ENCODE data around the gene SCYGR6. TPM values are rescaled to one million over a fixed set of nuclear protein-coding genes. Genes with fewer than 3 reads are reported as not detected.

The SCYGR6 gene
- polyA plus RNA-seq, 3 donors = not detected

GRCh38 chr2:227701556-227701955 lies 23.0 kb downstream of the SCYGR6 start:
- H3K27ac Mint-ChIP-seq = no peak overlapping the region
- H3K4me3 ChIP-seq (replicated peaks in 1 of 3; ENCODE audit: low read depth in 2 of 3, low read length in 3 of 3) = no peak overlapping the region
- no peaks in the 10 kb centered on the region for H3K36me3 Mint-ChIP-seq
- intact Hi-C loops (cut with micrococcal nuclease) = no loop called here
- no peak overlapping the region for H3K4me2 ChIP-seq (replicated peaks; ENCODE audit: extremely low read depth, low read length, poor library complexity, severe bottlenecking)
- peaks cover 2% of the 10 kb centered on the region for H3K4me1 Mint-ChIP-seq
- no peak overlapping the region for H2AFZ ChIP-seq (ENCODE audit: insufficient read depth, low read depth, low read length, poor library complexity, severe bottlenecking)
- no peak overlapping the region for H3K9ac ChIP-seq (ENCODE audit: insufficient read depth, low read length, poor library complexity, severe bottlenecking)
- H3K79me2 ChIP-seq (ENCODE audit: insufficient read depth, low read length) = no peaks in the 10 kb centered on the region
- H3K27ac ChIP-seq (ENCODE audit: low read depth in 1 of 2, low read length in 2 of 2) = no peak overlapping the region
- H3K9me3 Mint-ChIP-seq = peaks cover 0 to 3% (median 0%) of the 10 kb centered on the region in 7 donors
- WGBS (ENCODE audit: insufficient coverage) = no CpG with 5 or more reads among the region's 3 CpGs
- no peaks in the 10 kb centered on the region for H3K4me1 ChIP-seq (ENCODE audit: control insufficient read depth in 1 of 2, insufficient read depth in 2 of 2, low read length in 2 of 2)
- peaks cover 0 to 5% (median 2%) of the 10 kb centered on the region in 3 donors for H3K27me3 Mint-ChIP-seq (ENCODE audit: low read depth in 3 of 3)
- no peak overlapping the region for H3K4me3 Mint-ChIP-seq
- no peaks in the 10 kb centered on the region for H3K36me3 ChIP-seq (replicated peaks in 1 of 2; ENCODE audit: control insufficient read depth in 1 of 2, insufficient read depth in 2 of 2, low read length in 2 of 2)
- TF ChIP-seq CTCF (IDR thresholded peaks at IDR 0.05) = no peak
- no peaks in the 10 kb centered on the region for H3K27me3 ChIP-seq (ENCODE audit: control insufficient read depth in 2 of 2, insufficient read depth in 2 of 2, low read length in 2 of 2)
- no peaks in the 10 kb centered on the region for H3K9me3 ChIP-seq (replicated peaks in 1 of 2; ENCODE audit: control insufficient read depth in 1 of 2, insufficient read depth in 1 of 2, low read length in 2 of 2)
- H4K20me1 ChIP-seq (ENCODE audit: insufficient read depth, low read length) = no peaks in the 10 kb centered on the region
- no peak for DNase-seq

GRCh38 chr2:227696990-227697679 lies 27.4 kb downstream of the SCYGR6 start:
- Mint-ChIP-seq H3K27me3 (ENCODE audit: low read depth in 3 of 3) (peaks cover 0 to 7% (median 6%) of the 10 kb centered on the region in 3 donors), H3K4me1 (peaks cover 2% of the 10 kb centered on the region), H3K27ac (no peak overlapping the region), H3K9me3 (peaks cover 0 to 4% (median 0%) of the 10 kb centered on the region in 7 donors), H3K4me3 (no peak overlapping the region), H3K36me3 (no peaks in the 10 kb centered on the region)
- Histone ChIP-seq H3K9me3 (replicated peaks in 1 of 2; ENCODE audit: control insufficient read depth in 1 of 2, insufficient read depth in 1 of 2, low read length in 2 of 2) (no peaks in the 10 kb centered on the region), H3K4me2 (replicated peaks; ENCODE audit: extremely low read depth, low read length, poor library complexity, severe bottlenecking) (no peak overlapping the region), H3K27ac (ENCODE audit: low read depth in 1 of 2, low read length in 2 of 2) (no peak overlapping the region), H3K79me2 (ENCODE audit: insufficient read depth, low read length) (no peaks in the 10 kb centered on the region), H3K4me1 (ENCODE audit: control insufficient read depth in 1 of 2, insufficient read depth in 2 of 2, low read length in 2 of 2) (no peaks in the 10 kb centered on the region), H3K36me3 (replicated peaks in 1 of 2; ENCODE audit: control insufficient read depth in 1 of 2, insufficient read depth in 2 of 2, low read length in 2 of 2) (no peaks in the 10 kb centered on the region), H3K27me3 (ENCODE audit: control insufficient read depth in 2 of 2, insufficient read depth in 2 of 2, low read length in 2 of 2) (no peaks in the 10 kb centered on the region), H4K20me1 (ENCODE audit: insufficient read depth, low read length) (no peaks in the 10 kb centered on the region), H3K4me3 (replicated peaks in 1 of 3; ENCODE audit: low read depth in 2 of 3, low read length in 3 of 3) (no peak overlapping the region), H2AFZ (ENCODE audit: insufficient read depth, low read depth, low read length, poor library complexity, severe bottlenecking) (no peak overlapping the region), H3K9ac (ENCODE audit: insufficient read depth, low read length, poor library complexity, severe bottlenecking) (no peak overlapping the region)
- intact Hi-C loops (cut with micrococcal nuclease) = no loop called here
- DNase-seq = no peak
- WGBS (ENCODE audit: insufficient coverage) = no CpG with 5 or more reads among the region's 2 CpGs
- TF ChIP-seq CTCF (IDR thresholded peaks at IDR 0.05) = no peak
